Suppressor macrophage treated with lipopolysaccharide for 4 hours (primary cell): Measurements from ENCODE around the gene FNDC3B.

Experiments
- DNase-seq: peaks from one replicate; pipeline ENCODE4 v3.0.0-alpha.2; 2020

FNDC3B gene

GRCh38 chr3:172056416-172056815, 17.0 kb downstream of the FNDC3B start:
- no peak for DNase-seq

- no peak for DNase-seq
Measured at GRCh38 chr3:172057059-172057458, 17.7 kb downstream of the FNDC3B start.

- no peak for DNase-seq
Measured at GRCh38 chr3:172057624-172058327, 18.4 kb downstream of the FNDC3B start.

GRCh38 chr3:172059532-172059931, 20.2 kb downstream of the FNDC3B start:
- no peak for DNase-seq

GRCh38 chr3:172060234-172060633, 20.9 kb downstream of the FNDC3B start:
- no peak for DNase-seq

GRCh38 chr3:172061724-172062184, 22.4 kb downstream of the FNDC3B start:
- DNase-seq, result peak; percentile 89

GRCh38 chr3:172062761-172063160, 23.4 kb downstream of the FNDC3B start:
- peak; percentile 42 for DNase-seq

GRCh38 chr3:172063456-172064432, 24.4 kb downstream of the FNDC3B start:
- no peak for DNase-seq

GRCh38 chr3:172065527-172065926, 26.1 kb downstream of the FNDC3B start:
- no peak for DNase-seq

- peak; percentile 53 for DNase-seq
Measured at GRCh38 chr3:172065967-172066762, 26.8 kb downstream of the FNDC3B start.

- DNase-seq, result no peak
Measured at GRCh38 chr3:172066880-172067796, 27.8 kb downstream of the FNDC3B start.

- no peak for DNase-seq
Measured at GRCh38 chr3:172067837-172068440, 28.6 kb downstream of the FNDC3B start.

GRCh38 chr3:172068977-172069376, 29.6 kb downstream of the FNDC3B start:
- DNase-seq, result no peak

- DNase-seq, result no peak
Measured at GRCh38 chr3:172069478-172069877, 30.1 kb downstream of the FNDC3B start.

- no peak for DNase-seq
Measured at GRCh38 chr3:172070269-172070668, 30.9 kb downstream of the FNDC3B start.

GRCh38 chr3:172070802-172071201, 31.4 kb downstream of the FNDC3B start:
- DNase-seq, result no peak

GRCh38 chr3:172071780-172072330, 32.5 kb downstream of the FNDC3B start:
- peak; percentile 69 for DNase-seq

GRCh38 chr3:172072543-172072942, 33.2 kb downstream of the FNDC3B start:
- DNase-seq, result no peak

- no peak for DNase-seq
Measured at GRCh38 chr3:172073262-172073915, 34.0 kb downstream of the FNDC3B start.

- DNase-seq, result no peak
Measured at GRCh38 chr3:172074032-172074431, 34.7 kb downstream of the FNDC3B start.

- peak; percentile 86 for DNase-seq
Measured at GRCh38 chr3:172074586-172074985, 35.2 kb downstream of the FNDC3B start.
